Endothelial cell of umbilical vein (primary cell): ENCODE measurements around the gene SH3D21. TPM values are rescaled to one million over a fixed set of nuclear protein-coding genes. Genes with fewer than 3 reads are reported as not detected.

Source experiments
- BruUV-seq: library from RNA; stranded (reverse); fragments of 400-500 nt; replicated peaks from 2 replicates; lab custom pipeline; 2021; lab: Mats Ljungman, UMichigan
- CTCF ChIA-PET: fragments of 300-600, 350-600 bp; sonication (Branson Sonifier 250); formaldehyde crosslinking; loops from one replicate; lab custom pipeline; 2021; ENCODE audit warnings: antibody characterized with exemption, inconsistent platforms; lab: Charles Lee
- POLR2A ChIA-PET: fragments of 300-600, 350-600 bp; sonication (Branson Sonifier 250); formaldehyde crosslinking; loops from one replicate; lab custom pipeline; 2021; ENCODE audit warnings: antibody characterized with exemption, inconsistent platforms; lab: Charles Lee
- DNase-seq: peaks from one replicate; pipeline ENCODE4 v3.0.0-alpha.2; 2011; ENCODE audit warnings: low read depth, low spot score
- FAIRE-seq: peaks from 2 replicates; lab custom pipeline; 2011; peaks lifted over from hg19 to GRCh38; lab: Jason Lieb, UNC
- H2AFZ ChIP-seq: 2 replicates; pipeline ENCODE4 v1.6.0; 2012; ENCODE audit warnings: low read depth, low read length, control low read depth, inconsistent platforms
- H3K27ac ChIP-seq: 2 replicates; pipeline ENCODE4 v1.5.1; 2011; ENCODE audit warnings: low read depth, mild to moderate bottlenecking, control low read depth, low read length, moderate library complexity; ENCODE audit not compliant: insufficient read depth
- H3K27me3 ChIP-seq, 2 experiments: 2 replicates each; pipeline versions ENCODE4 v1.6.0 to v1.6.1; 2011; ENCODE audit warnings: low read length in 2 of 2, mixed read lengths in 1 of 2; ENCODE audit not compliant: control insufficient read depth in 2 of 2, insufficient read depth in 2 of 2
- H3K36me3 ChIP-seq, 2 experiments: 2 replicates in 1 of 2; 3 replicates in 1 of 2; pipeline ENCODE4 v1.5.1; 2011; ENCODE audit warnings: low read length in 2 of 2, mild to moderate bottlenecking in 1 of 2, moderate library complexity in 1 of 2; ENCODE audit not compliant: control insufficient read depth in 2 of 2, insufficient read depth in 2 of 2; ENCODE audit errors: extremely low read depth in 1 of 2
- H3K4me1 ChIP-seq: 3 replicates; pipeline ENCODE4 v1.5.1; 2011; ENCODE audit warnings: mild to moderate bottlenecking, low read length; ENCODE audit not compliant: control insufficient read depth, insufficient read depth; ENCODE audit errors: extremely low read depth
- H3K4me2 ChIP-seq: 2 replicates; pipeline ENCODE4 v1.6.1; 2011; ENCODE audit warnings: low read length, control low read depth, mixed read lengths; ENCODE audit not compliant: insufficient read depth
- H3K4me3 ChIP-seq, 3 experiments: fragments of 200-600 bp in 1 of 3; sonication (generic), shearing (Covaris generic) in 1 of 3; replicated peaks in 1 of 3; 2 replicates each; pipeline ENCODE4 v1.5.1; 2011 to 2016; ENCODE audit warnings: control low read depth in 3 of 3, low read length in 3 of 3, mild to moderate bottlenecking in 2 of 3, inconsistent platforms in 1 of 3, low read depth in 1 of 3, moderate library complexity in 1 of 3; ENCODE audit not compliant: insufficient read depth in 1 of 3
- H3K79me2 ChIP-seq: 2 replicates; pipeline ENCODE4 v1.6.0; 2012; ENCODE audit warnings: low read length, inconsistent platforms; ENCODE audit not compliant: control insufficient read depth, insufficient read depth
- H3K9ac ChIP-seq: replicated peaks from 2 replicates; pipeline ENCODE3; 2011; ENCODE audit warnings: low read length, control low read depth; ENCODE audit not compliant: insufficient read depth; ENCODE audit errors: extremely low read depth
- H3K9me1 ChIP-seq: replicated peaks from 3 replicates; pipeline ENCODE4 v1.6.0; 2011; ENCODE audit warnings: mild to moderate bottlenecking, low read length; ENCODE audit not compliant: control insufficient read depth, insufficient read depth; ENCODE audit errors: extremely low read depth
- H3K9me3 ChIP-seq: replicated peaks from 2 replicates; pipeline ENCODE4 v1.5.1; 2012; ENCODE audit warnings: low read length, inconsistent platforms; ENCODE audit not compliant: control insufficient read depth, insufficient read depth
- H4K20me1 ChIP-seq: replicated peaks from 2 replicates; pipeline ENCODE3; 2011; ENCODE audit warnings: mild to moderate bottlenecking, low read length; ENCODE audit not compliant: control insufficient read depth, insufficient read depth; ENCODE audit errors: extremely low read depth
- EZH2 ChIP-seq: IDR thresholded peaks from 2 replicates; pipeline ENCODE4 v1.6.1; 2012; ENCODE audit warnings: borderline replicate concordance, low read depth, mild to moderate bottlenecking, moderate library complexity, low read length, inconsistent platforms; ENCODE audit not compliant: severe bottlenecking
- GATA2 ChIP-seq: IDR thresholded peaks from 2 replicates; pipeline ENCODE4 v1.7.0; 2011; ENCODE audit warnings: low read depth, mild to moderate bottlenecking, moderate library complexity, mixed read lengths, low read length; ENCODE audit not compliant: insufficient read length, insufficient read depth
- POLR2AphosphoS5 ChIP-seq: IDR thresholded peaks from 2 replicates; pipeline ENCODE4 v1.6.1; 2012; ENCODE audit warnings: low read depth, mild to moderate bottlenecking, control low read depth, low read length, moderate library complexity; ENCODE audit not compliant: insufficient read depth
- dilution Hi-C: fragments of 300-500 bp; cut with MboI; formaldehyde crosslinking; loops from one replicate; pipeline ENCODE4 v1.15.0; 2019; ENCODE audit warnings: low sequenced_read_pairs; ENCODE audit not compliant: extremely low pct_ligation_motif_present
- intact Hi-C: fragments of 100-400 bp; cut with micrococcal nuclease; formaldehyde crosslinking; loops from one replicate; pipeline ENCODE4 v1.10.0; 2022
- polyA plus RNA-seq, 4 experiments: library from polyadenylated mRNA; depleted of rRNA in 3 of 4; stranded (reverse) in 3 of 4; unstranded in 1 of 4; fragments of >200 nt; gene quantifications; 2 replicates each; pipeline versions ENCODE4 v1.2.1 to v1.2.3, GENCODE V29; 2011 to 2012; ENCODE audit warnings: missing spikeins in 1 of 4
- total RNA-seq: library from RNA; stranded (reverse); gene quantifications from 2 replicates; pipeline ENCODE4 v1.2.3, GENCODE V29; 2021
- TF ChIP-seq, protein P1 (sequence below), 2 donors: IDR thresholded peaks; 1 replicate in 1 of 2; 2 replicates in 1 of 2; pipeline ENCODE4 v1.5.1; 2011; ENCODE audit warnings: low read length in 2 of 2, mild to moderate bottlenecking in 2 of 2, moderate library complexity in 2 of 2, control low read depth in 1 of 2, inconsistent platforms in 1 of 2, low read depth in 1 of 2; ENCODE audit not compliant: insufficient read depth in 1 of 2; ENCODE audit errors: extremely low read depth in 1 of 2

Gene SH3D21
- total and polyA plus RNA-seq, 2 donors (not counting 3 experiments of a cell fraction or from before 2014, with no cell fraction given): 1.8 to 7.2 TPM

DNA sequence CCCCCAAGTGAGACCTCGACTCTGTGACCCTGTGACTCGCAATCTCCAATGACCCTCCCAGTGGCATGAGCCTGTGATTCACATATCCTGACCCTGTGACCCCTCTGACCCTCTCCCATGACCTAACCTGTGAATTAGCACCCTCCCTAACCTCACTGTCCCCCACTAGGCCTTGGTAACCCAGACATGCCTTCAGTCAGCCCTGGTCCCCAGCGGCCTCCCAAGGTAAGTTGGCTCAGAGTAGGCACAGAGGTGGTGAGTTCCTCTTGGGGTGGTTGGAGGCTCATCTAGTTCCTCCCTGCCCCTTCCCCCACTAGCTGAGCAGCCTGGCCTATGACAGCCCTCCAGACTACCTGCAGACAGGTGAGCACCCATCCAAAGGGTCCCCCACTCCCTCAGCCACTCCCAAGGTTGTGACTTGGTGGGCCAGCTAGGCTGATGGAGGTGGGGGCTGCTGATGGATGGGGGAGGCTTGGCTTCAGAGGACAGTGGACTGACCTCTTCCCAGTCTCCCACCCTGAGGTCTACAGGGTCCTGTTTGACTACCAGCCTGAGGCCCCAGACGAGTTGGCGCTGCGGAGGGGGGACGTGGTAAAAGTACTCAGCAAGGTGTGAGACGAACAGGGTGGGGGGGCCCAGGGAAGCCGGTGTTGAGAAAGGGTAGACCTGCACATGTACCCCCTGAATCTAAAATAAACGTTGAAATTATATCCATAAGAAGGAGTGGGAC lies 1.6 kb downstream of the SH3D21 start:
- H3K27ac ChIP-seq: no peak overlapping the region
- no peak for FAIRE-seq

More for the DNA sequence above, 1.6 kb downstream of the SH3D21 start:
- no peaks in the 10 kb centered on the region for H4K20me1 ChIP-seq
- no peaks in the 10 kb centered on the region for H3K9me3 ChIP-seq
- H3K36me3 ChIP-seq: peaks cover 2 to 12% of the 10 kb centered on the region in 2 experiments
- no peak for TF ChIP-seq EZH2
- no peak for TF ChIP-seq GATA2
- TF ChIP-seq, protein P1, sequence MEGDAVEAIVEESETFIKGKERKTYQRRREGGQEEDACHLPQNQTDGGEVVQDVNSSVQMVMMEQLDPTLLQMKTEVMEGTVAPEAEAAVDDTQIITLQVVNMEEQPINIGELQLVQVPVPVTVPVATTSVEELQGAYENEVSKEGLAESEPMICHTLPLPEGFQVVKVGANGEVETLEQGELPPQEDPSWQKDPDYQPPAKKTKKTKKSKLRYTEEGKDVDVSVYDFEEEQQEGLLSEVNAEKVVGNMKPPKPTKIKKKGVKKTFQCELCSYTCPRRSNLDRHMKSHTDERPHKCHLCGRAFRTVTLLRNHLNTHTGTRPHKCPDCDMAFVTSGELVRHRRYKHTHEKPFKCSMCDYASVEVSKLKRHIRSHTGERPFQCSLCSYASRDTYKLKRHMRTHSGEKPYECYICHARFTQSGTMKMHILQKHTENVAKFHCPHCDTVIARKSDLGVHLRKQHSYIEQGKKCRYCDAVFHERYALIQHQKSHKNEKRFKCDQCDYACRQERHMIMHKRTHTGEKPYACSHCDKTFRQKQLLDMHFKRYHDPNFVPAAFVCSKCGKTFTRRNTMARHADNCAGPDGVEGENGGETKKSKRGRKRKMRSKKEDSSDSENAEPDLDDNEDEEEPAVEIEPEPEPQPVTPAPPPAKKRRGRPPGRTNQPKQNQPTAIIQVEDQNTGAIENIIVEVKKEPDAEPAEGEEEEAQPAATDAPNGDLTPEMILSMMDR (IDR thresholded peaks at IDR 0.05; ENCODE audit: extremely low read depth in 1 of 2, insufficient read depth in 1 of 2, low read depth in 1 of 2, low read length in 2 of 2): no peak
- TF ChIP-seq POLR2AphosphoS5: no peak
- dilution Hi-C loops: no loop called here
- no peaks in the 10 kb centered on the region for H3K27me3 ChIP-seq
- peaks cover 2% of the 10 kb centered on the region for H3K79me2 ChIP-seq
- peaks cover 15% of the 10 kb centered on the region for H3K4me1 ChIP-seq
- peak overlapping the region in 1 of 3 experiments; percentile 52 for H3K4me3 ChIP-seq
- peak overlapping the region; percentile 79 for H3K4me2 ChIP-seq
- ChIA-PET POLR2A (interaction anchor here (0.6 to 1.0 kb wide), 2 partner anchors 72 to 83 kb away, joined by 3 to 6 read pairs; no protein-coding TSS in a partner anchor), CTCF (interaction anchor here (1.0 to 1.7 kb wide), 6 partner anchors 22 to 173 kb away, joined by 4 to 9 read pairs (median 8); no protein-coding TSS in a partner anchor)
- H2AFZ ChIP-seq: no peak overlapping the region
- no peaks in the 10 kb centered on the region for H3K9me1 ChIP-seq
- no TSS peak for BruUV-seq
- no peak overlapping the region for H3K9ac ChIP-seq
- intact Hi-C loops: loop anchor here (1.0 to 2.0 kb wide), 3 partner anchors 35 to 113 kb away; no protein-coding TSS in a partner anchor
- no peak for DNase-seq
